ENCODE results near the gene GRID1. TPM values are rescaled to one million over a fixed set of nuclear protein-coding genes. Genes with fewer than 3 reads are reported as not detected.

Gene GRID1
- total RNA-seq, 1 donor from 2014 or later: 0.60 TPM

DNA sequence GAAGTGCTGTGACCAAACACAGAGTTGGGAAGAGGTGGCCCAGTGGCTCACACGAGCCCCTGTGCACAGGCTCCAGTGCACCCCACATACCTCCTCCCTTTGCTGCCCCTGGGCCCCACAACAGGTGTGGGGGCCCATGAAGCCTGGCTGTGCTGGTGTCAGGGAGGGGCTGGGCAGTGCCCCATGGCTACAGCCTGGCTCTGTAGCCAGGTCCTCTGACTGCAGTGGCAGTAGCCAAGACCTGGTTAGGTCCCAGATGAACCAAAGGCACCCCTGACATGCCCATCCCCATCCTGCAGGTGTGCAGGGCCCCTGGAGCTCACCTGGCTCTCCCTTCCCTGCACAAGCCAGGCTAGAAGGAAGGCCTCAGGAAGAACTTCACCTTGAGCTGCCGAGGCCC, 176.3 kb downstream of the GRID1 start:
- TF ChIP-seq, protein P1, sequence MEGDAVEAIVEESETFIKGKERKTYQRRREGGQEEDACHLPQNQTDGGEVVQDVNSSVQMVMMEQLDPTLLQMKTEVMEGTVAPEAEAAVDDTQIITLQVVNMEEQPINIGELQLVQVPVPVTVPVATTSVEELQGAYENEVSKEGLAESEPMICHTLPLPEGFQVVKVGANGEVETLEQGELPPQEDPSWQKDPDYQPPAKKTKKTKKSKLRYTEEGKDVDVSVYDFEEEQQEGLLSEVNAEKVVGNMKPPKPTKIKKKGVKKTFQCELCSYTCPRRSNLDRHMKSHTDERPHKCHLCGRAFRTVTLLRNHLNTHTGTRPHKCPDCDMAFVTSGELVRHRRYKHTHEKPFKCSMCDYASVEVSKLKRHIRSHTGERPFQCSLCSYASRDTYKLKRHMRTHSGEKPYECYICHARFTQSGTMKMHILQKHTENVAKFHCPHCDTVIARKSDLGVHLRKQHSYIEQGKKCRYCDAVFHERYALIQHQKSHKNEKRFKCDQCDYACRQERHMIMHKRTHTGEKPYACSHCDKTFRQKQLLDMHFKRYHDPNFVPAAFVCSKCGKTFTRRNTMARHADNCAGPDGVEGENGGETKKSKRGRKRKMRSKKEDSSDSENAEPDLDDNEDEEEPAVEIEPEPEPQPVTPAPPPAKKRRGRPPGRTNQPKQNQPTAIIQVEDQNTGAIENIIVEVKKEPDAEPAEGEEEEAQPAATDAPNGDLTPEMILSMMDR (IDR thresholded peaks at IDR 0.05): no peak
- H3K27ac Mint-ChIP-seq (ENCODE audit: unreplicated experiment): no peak overlapping the region
- H3K4me1 Mint-ChIP-seq (ENCODE audit: low read depth): no peaks in the 10 kb centered on the region
- no peaks in the 10 kb centered on the region for H3K36me3 Mint-ChIP-seq (ENCODE audit: low read depth)
- no peak for DNase-seq (ENCODE audit: low spot score)
- peaks cover 14% of the 10 kb centered on the region for H3K9me3 Mint-ChIP-seq (ENCODE audit: low read depth)
- no peak overlapping the region for H3K4me3 Mint-ChIP-seq (ENCODE audit: unreplicated experiment)
- peaks cover 3% of the 10 kb centered on the region for H3K27me3 Mint-ChIP-seq (ENCODE audit: low read depth)

DNA sequence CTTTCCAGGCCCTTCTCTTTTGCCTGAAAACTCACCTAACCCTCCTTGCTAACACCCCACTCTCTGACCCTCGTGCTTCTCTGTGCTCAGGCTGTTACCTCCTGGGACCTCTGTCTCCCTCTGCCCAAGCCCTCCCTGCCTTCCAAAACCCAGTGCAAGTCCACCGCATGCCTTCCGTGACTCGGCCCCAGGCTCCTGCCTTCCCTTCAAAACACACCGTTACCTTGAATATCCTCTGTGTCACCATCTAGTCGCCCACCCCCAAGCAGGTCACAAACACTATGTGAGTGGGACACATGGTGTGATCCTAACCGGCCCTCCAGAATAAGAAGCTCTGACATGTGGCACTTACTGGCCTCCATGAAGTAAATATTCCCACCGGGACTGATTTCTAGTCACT, 176.7 kb downstream of the GRID1 start:
- Mint-ChIP-seq H3K4me3 (ENCODE audit: unreplicated experiment) (no peak overlapping the region), H3K27me3 (ENCODE audit: low read depth) (peaks cover 7% of the 10 kb centered on the region), H3K9me3 (ENCODE audit: low read depth) (peaks cover 17% of the 10 kb centered on the region), H3K36me3 (ENCODE audit: low read depth) (no peaks in the 10 kb centered on the region), H3K27ac (ENCODE audit: unreplicated experiment) (no peak overlapping the region), H3K4me1 (ENCODE audit: low read depth) (no peaks in the 10 kb centered on the region)
- TF ChIP-seq, protein P1 (IDR thresholded peaks at IDR 0.05): no peak
- no peak for DNase-seq (ENCODE audit: low spot score)

GRCh38 chr10:86188796-86189558, 177.6 kb downstream of the GRID1 start:
- no peak overlapping the region for H3K27ac Mint-ChIP-seq (ENCODE audit: unreplicated experiment)
- TF ChIP-seq, protein P1 (IDR thresholded peaks at IDR 0.05): no peak
- H3K4me1 Mint-ChIP-seq (ENCODE audit: low read depth): no peaks in the 10 kb centered on the region
- no peak overlapping the region for H3K4me3 Mint-ChIP-seq (ENCODE audit: unreplicated experiment)
- peaks cover 17% of the 10 kb centered on the region for H3K9me3 Mint-ChIP-seq (ENCODE audit: low read depth)
- H3K36me3 Mint-ChIP-seq (ENCODE audit: low read depth): no peaks in the 10 kb centered on the region
- DNase-seq (ENCODE audit: low spot score): no peak
- H3K27me3 Mint-ChIP-seq (ENCODE audit: low read depth): peaks cover 8% of the 10 kb centered on the region

DNA sequence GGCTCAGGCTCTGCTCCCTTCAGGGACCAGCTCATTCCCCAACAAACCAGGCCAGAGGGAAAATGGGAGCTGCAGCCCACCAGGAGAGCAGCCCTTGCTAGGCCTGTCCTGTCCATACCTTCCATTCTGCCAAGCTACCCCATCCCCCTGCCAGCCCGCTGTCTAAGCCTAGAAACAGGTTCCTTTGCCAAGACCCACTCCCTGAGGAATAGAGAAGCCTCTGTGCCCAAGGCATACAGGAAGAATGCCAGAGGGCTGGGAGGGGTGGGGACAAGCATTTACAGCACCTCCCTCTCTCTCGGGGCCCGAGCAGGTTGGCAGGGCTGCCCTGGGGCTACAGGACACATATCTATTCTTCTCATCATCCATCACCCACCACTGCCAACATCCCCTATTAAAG, 178.3 kb downstream of the GRID1 start:
- Mint-ChIP-seq H3K4me3 (ENCODE audit: unreplicated experiment) (no peak overlapping the region), H3K4me1 (ENCODE audit: low read depth) (no peaks in the 10 kb centered on the region), H3K27me3 (ENCODE audit: low read depth) (peaks cover 8% of the 10 kb centered on the region), H3K9me3 (ENCODE audit: low read depth) (peaks cover 17% of the 10 kb centered on the region), H3K27ac (ENCODE audit: unreplicated experiment) (no peak overlapping the region), H3K36me3 (ENCODE audit: low read depth) (no peaks in the 10 kb centered on the region)
- DNase-seq (ENCODE audit: low spot score): no peak
- TF ChIP-seq, protein P1 (IDR thresholded peaks at IDR 0.05): no peak

- H3K4me1 Mint-ChIP-seq (ENCODE audit: low read depth): no peaks in the 10 kb centered on the region
- peaks cover 17% of the 10 kb centered on the region for H3K9me3 Mint-ChIP-seq (ENCODE audit: low read depth)
- H3K4me3 Mint-ChIP-seq (ENCODE audit: unreplicated experiment): no peak overlapping the region
- no peaks in the 10 kb centered on the region for H3K36me3 Mint-ChIP-seq (ENCODE audit: low read depth)
- no peak for DNase-seq (ENCODE audit: low spot score)
- H3K27me3 Mint-ChIP-seq (ENCODE audit: low read depth): peaks cover 8% of the 10 kb centered on the region
- TF ChIP-seq, protein P1 (IDR thresholded peaks at IDR 0.05): no peak
- no peak overlapping the region for H3K27ac Mint-ChIP-seq (ENCODE audit: unreplicated experiment)
These were observed 178.9 kb downstream of the GRID1 start for GRCh38 chr10:86187499-86188239.
